HEK293T (cell line): Measurements from ENCODE around the gene UBE2O.

Source experiments
- CTCF ChIA-PET: fragments of 350-600 bp; formaldehyde crosslinking; extraction: SDS; loops from one replicate; lab custom pipeline; 2021; ENCODE audit warnings: antibody characterized with exemption, inconsistent platforms; lab: Yijun Ruan, JAX
- POLR2A ChIA-PET: fragments of 350-600 bp; formaldehyde crosslinking; extraction: SDS; loops from one replicate; lab custom pipeline; 2020; ENCODE audit warnings: antibody characterized with exemption, inconsistent platforms; lab: Yijun Ruan, JAX
- DNase-seq: peaks from one replicate; pipeline ENCODE4 v3.0.0; 2012; ENCODE audit warnings: mixed read lengths; ENCODE audit errors: extremely low spot score
- ARNT ChIP-seq: fragments of 450-650 bp; IDR thresholded peaks from 2 replicates; pipeline ENCODE4 v1.6.1; 2017; ENCODE audit warnings: mild to moderate bottlenecking
- BHLHE40 ChIP-seq: fragments of 450-650 bp; IDR thresholded peaks from 2 replicates; pipeline ENCODE4 v1.6.1; 2016; ENCODE audit warnings: mild to moderate bottlenecking, moderate library complexity, borderline replicate concordance
- CTBP1 ChIP-seq: fragments of 450-650 bp; IDR thresholded peaks from 2 replicates; pipeline ENCODE4 v1.6.1; 2016; ENCODE audit warnings: borderline replicate concordance
- ELF4 ChIP-seq: fragments of 450-650 bp; IDR thresholded peaks from 2 replicates; pipeline ENCODE4 v1.6.1; 2017; ENCODE audit warnings: antibody characterized with exemption
- FOXA1 ChIP-seq: fragments of 450-650 bp; IDR thresholded peaks from 2 replicates; pipeline ENCODE4 v1.6.1; 2016; ENCODE audit warnings: mild to moderate bottlenecking
- FOXK2 ChIP-seq: fragments of 450-650 bp; IDR thresholded peaks from 2 replicates; pipeline ENCODE4 v1.6.1; 2016; ENCODE audit warnings: mild to moderate bottlenecking
- FOXM1 ChIP-seq: fragments of 450-650 bp; IDR thresholded peaks from 2 replicates; pipeline ENCODE4 v1.6.1; 2017; ENCODE audit warnings: mild to moderate bottlenecking, borderline replicate concordance
- HDGF ChIP-seq: fragments of 450-650 bp; IDR thresholded peaks from 2 replicates; pipeline ENCODE4 v1.6.1; 2017; ENCODE audit warnings: antibody characterized with exemption, borderline replicate concordance
- L3MBTL2 ChIP-seq: fragments of 450-650 bp; conservative IDR thresholded peaks from 2 replicates; pipeline ENCODE4 v1.6.1; 2016; ENCODE audit warnings: mild to moderate bottlenecking
- LEF1 ChIP-seq: fragments of 450-650 bp; IDR thresholded peaks from 2 replicates; pipeline ENCODE4 v1.6.1; 2017; ENCODE audit warnings: mild to moderate bottlenecking, borderline replicate concordance
- NFRKB ChIP-seq: fragments of 450-650 bp; IDR thresholded peaks from 2 replicates; pipeline ENCODE4 v1.6.1; 2016; ENCODE audit warnings: mild to moderate bottlenecking, moderate library complexity
- SP1 ChIP-seq: fragments of 450-650 bp; IDR thresholded peaks from 2 replicates; pipeline ENCODE4 v1.6.1; 2017
- SUZ12 ChIP-seq: fragments of 450-650 bp; IDR thresholded peaks from 2 replicates; pipeline ENCODE4 v1.6.1; 2016; ENCODE audit warnings: mild to moderate bottlenecking
- TARDBP ChIP-seq: fragments of 450-650 bp; IDR thresholded peaks from 2 replicates; pipeline ENCODE4 v1.6.1; 2016
- ZNF384 ChIP-seq: fragments of 450-650 bp; IDR thresholded peaks from 2 replicates; pipeline ENCODE4 v1.6.1; 2016
- TF ChIP-seq, protein P1 (sequence below): fragments of 450-650 bp; IDR thresholded peaks from 2 replicates; pipeline ENCODE4 v1.6.1; 2016

The UBE2O gene

DNA sequence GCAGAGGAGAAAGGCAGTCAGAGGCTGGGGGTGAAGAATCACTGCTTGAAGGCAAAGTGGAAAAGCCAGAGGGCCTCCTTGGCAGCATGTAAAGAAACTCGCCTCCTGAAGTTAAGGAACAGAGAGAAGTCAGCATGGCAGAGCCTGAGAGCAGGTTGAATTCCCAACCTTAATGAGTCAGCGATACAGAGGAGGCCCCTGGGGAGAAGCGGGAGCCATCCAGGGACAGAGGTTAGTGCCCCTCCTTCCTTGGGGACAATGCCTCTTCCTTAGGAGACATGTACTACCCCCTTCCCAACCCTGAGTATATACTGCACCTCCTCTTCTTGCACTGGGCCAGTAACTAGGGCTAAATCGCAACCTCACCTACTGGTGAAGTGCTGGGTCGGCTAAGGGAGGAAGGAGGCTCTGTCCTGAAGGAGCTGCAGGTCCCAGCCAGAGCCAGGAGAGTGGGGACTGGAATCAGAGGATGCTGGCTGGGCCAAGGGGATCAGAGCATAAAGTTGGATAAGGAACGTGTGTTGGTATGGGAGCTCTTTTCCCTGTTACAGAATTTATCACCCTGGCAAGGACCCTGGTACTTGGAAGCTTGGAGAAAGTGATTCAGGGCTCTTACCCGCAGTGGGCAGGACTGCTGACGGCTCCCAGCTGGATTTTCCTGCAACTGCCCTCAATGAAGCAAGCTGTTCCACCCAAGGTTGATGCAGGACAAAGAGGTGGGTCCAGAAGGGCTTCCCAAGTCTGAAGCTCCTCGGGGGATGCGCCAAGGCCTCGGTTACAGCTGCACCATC lies 9.0 kb upstream of the UBE2O start:
- ChIA-PET POLR2A (interaction anchor here (1.2 kb wide), 1 partner anchor 12 kb away, joined by 3 read pairs; no protein-coding TSS in a partner anchor), CTCF (interaction anchor here (0.6 kb wide), 1 partner anchor 121 kb away, joined by 4 read pairs; no protein-coding TSS in a partner anchor)
- DNase-seq, result no peak
- no peak for TF ChIP-seq LEF1
- TF ChIP-seq HDGF, result no peak
- TF ChIP-seq FOXM1, result no peak
- TF ChIP-seq ARNT, result no peak
- TF ChIP-seq, protein P1, sequence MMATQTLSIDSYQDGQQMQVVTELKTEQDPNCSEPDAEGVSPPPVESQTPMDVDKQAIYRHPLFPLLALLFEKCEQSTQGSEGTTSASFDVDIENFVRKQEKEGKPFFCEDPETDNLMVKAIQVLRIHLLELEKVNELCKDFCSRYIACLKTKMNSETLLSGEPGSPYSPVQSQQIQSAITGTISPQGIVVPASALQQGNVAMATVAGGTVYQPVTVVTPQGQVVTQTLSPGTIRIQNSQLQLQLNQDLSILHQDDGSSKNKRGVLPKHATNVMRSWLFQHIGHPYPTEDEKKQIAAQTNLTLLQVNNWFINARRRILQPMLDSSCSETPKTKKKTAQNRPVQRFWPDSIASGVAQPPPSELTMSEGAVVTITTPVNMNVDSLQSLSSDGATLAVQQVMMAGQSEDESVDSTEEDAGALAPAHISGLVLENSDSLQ, result no peak
- no peak for TF ChIP-seq ZNF384
- TF ChIP-seq NFRKB, result no peak
- TF ChIP-seq CTBP1, result no peak
- TF ChIP-seq ELF4, result no peak
- no peak for TF ChIP-seq BHLHE40
- TF ChIP-seq SUZ12, result no peak
- no peak for TF ChIP-seq TARDBP
- no peak for TF ChIP-seq FOXK2
- TF ChIP-seq FOXA1, result no peak
- no peak for TF ChIP-seq L3MBTL2
- TF ChIP-seq SP1, result no peak

DNA sequence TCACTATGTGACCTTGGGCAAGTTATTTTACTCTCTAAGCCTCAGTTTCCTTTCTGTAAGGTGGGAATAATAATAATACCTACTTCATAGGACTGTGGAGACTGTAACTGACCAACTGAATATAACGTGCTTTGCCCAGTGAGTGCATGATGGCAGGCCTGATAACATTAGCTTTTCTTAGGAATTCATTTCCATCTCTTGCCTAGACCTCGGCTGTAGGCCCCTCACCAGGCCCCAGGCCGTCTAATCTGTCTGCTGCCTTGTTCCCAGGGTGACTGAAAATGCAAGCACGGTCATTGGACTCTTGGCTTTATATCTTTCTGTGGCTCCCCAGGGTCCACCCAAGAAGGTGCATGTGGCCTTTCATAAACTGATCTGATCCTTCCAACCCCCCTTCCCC lies 6.7 kb upstream of the UBE2O start:
- CTCF ChIA-PET, result interaction anchor here (0.5 to 3.5 kb wide), 7 partner anchors 14 to 269 kb away, joined by 3 to 16 read pairs (median 5); no protein-coding TSS in a partner anchor
- TF ChIP-seq, protein P1, result no peak
- no peak for TF ChIP-seq HDGF
- TF ChIP-seq SUZ12, result no peak
- no peak for TF ChIP-seq ZNF384
- no peak for TF ChIP-seq SP1
- TF ChIP-seq NFRKB, result no peak
- no peak for TF ChIP-seq FOXA1
- POLR2A ChIA-PET, result no interaction called here
- DNase-seq, result no peak

DNA sequence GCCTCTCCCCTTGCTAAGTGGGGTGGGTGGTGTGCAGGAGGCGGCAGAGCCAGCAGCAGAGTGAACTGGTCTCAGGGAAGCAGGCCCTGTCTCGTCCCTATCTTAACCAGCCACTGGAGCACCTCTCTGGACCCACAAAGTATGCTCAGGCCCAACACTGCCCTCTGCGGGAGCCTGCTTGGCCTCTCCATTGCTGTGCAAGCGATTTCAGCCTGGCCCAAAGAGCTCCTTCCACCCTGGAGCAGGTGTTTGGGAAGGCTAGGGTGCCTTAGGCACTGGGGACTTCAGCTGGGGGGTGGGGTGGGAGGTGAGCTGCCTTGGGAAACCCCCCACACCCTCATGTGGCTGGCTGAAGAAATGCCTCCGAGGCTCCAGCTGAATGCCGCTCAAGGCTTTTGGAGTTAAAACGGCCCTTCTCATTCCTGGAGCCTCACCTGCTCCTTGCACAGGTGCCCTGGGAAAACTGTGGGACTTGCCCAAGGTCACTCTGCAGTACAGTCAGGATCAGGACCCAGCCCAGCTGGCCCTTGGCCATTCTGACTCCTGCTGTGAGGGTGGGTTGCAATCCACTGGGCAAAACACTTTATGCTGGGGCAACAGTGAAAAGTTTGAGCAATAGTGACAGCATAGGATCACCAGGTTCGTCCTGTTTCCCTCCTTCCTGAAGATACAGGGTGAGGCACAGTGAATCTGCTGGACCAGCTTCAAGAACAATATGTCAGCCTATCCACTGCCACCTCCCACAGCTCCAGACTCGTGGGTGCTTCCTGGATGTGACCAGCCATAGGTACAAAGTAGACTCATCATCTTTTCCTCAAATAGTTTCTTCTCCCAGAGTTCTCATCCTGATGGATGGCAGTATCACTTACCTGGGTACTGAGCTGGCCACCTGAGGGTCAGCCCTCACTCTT lies 5.9 kb upstream of the UBE2O start:
- no peak for TF ChIP-seq SUZ12
- no peak for TF ChIP-seq FOXA1
- no peak for TF ChIP-seq NFRKB
- no peak for TF ChIP-seq FOXK2
- TF ChIP-seq L3MBTL2, result no peak
- no peak for TF ChIP-seq FOXM1
- no peak for TF ChIP-seq HDGF
- TF ChIP-seq CTBP1, result no peak
- TF ChIP-seq BHLHE40, result no peak
- no peak for TF ChIP-seq LEF1
- TF ChIP-seq ELF4, result no peak
- TF ChIP-seq SP1, result no peak
- TF ChIP-seq ARNT, result no peak
- no peak for TF ChIP-seq ZNF384
- TF ChIP-seq TARDBP, result no peak
- TF ChIP-seq, protein P1, result no peak
- DNase-seq, result peak; percentile 46
- POLR2A ChIA-PET, result interaction anchor here (0.6 to 1.6 kb wide), 4 partner anchors 8 to 213 kb away, joined by 3 to 4 read pairs (median 3); partner anchors contain the start of genes AANAT and RHBDF2
- CTCF ChIA-PET, result interaction anchor here (0.5 to 3.5 kb wide), 19 partner anchors 8 to 711 kb away, joined by 3 to 16 read pairs (median 4); partner anchors contain the start of gene AANAT

DNA sequence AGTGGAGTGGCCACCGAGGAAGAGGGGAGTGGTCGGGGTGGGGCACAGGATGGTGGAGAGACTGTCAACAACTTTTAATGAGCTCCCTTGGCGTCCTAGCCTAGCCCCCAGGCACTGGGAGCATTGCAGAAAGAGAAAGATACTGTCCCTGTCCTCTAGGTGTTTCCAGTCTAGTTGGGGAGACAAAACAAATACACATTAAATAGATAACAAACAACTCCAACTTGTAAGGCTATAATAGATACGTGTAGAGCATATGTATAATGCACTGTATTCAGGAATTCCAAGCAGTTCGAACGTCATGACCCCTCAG lies 435 bp upstream of the UBE2O start:
- POLR2A ChIA-PET, result interaction anchor here (0.6 to 2.3 kb wide), 4 partner anchors 25 to 100 kb away, joined by 3 to 8 read pairs (median 3); partner anchors contain the start of gene PRPSAP1
- TF ChIP-seq SUZ12 (no peak), L3MBTL2 (no peak), ARNT (no peak), HDGF (no peak), FOXA1 (no peak)
- CTCF ChIA-PET, result interaction anchor here (0.9 to 1.1 kb wide), 3 partner anchors 11 to 69 kb away, joined by 3 read pairs; partner anchors contain the start of gene SPHK1
- DNase-seq, result no peak

DNA sequence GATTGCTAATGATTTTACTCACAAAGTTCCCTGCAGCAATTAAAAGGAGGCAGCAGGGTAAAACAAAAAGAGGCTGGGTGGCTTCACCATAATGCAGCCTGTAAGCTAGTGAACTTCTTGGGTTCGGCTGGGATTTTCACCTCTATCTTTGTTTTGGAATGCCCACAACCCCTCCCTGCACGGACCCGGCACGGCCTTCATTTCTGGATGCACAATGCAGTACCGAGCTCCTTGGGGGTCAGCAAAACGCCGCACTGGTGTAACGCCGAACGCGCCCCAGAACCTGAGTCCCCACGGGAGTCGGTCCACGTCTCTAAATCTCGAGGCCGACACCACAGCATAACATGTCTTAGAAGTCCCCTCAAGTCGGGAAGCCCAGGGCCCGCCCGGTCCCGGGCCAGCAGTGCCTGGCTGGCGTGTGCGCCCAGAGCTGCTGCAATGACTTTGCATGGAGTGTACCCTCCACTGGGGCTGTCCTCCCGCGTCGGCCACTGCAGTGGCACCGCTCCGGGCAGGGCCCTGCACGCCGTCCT lies 759 bp downstream of the UBE2O start:
- DNase-seq, result no peak
- POLR2A ChIA-PET, result interaction anchor here (0.7 to 2.3 kb wide), 5 partner anchors 14 to 48 kb away, joined by 3 to 8 read pairs (median 4); no protein-coding TSS in a partner anchor
- TF ChIP-seq HDGF, result no peak
- no peak for TF ChIP-seq NFRKB
- TF ChIP-seq BHLHE40, result no peak
- no peak for TF ChIP-seq ZNF384
- no peak for TF ChIP-seq SP1
- no peak for TF ChIP-seq ELF4
- no peak for TF ChIP-seq SUZ12
- TF ChIP-seq ARNT, result no peak
- TF ChIP-seq CTBP1, result no peak
- no peak for TF ChIP-seq LEF1
- CTCF ChIA-PET, result interaction anchor here (1.0 to 1.1 kb wide), 2 partner anchors 66 to 82 kb away, joined by 3 to 4 read pairs; no protein-coding TSS in a partner anchor
